Sciatic nerve (tissue), 2 donors: ENCODE data around the gene SPEM1. TPM values are rescaled to one million over a fixed set of nuclear protein-coding genes. Genes with fewer than 3 reads are reported as not detected.
A peak's percentile ranks its signal among the peaks of the same experiment; 100 is the strongest.

Source experiments
- ATAC-seq: fragments of 200-7000 bp; cut with Tn5 transposase; one replicate; pipeline ENCODE4 v1.9.1; 2020; ENCODE audit warnings: mild to moderate bottlenecking, moderate library complexity
- DNase-seq: peaks from one replicate; pipeline ENCODE4 v3.0.0-alpha.2; 2020; ENCODE audit warnings: low spot score
- intact Hi-C: fragments of 100-400 bp; cut with DNase I; formaldehyde crosslinking; loops from one replicate; pipeline ENCODE4 v1.14.2; 2022
- total RNA-seq: library from RNA; stranded (reverse); fragmentation: NEBNext Ultra II Directional; extraction: Animal tissue kit (Norgen Biotek cat#: 25700); gene quantifications from one replicate; pipeline ENCODE4 v1.2.1, GENCODE V29; 2021
- donor health status: DM: no; HTN: no; CAD: no.
- donor health status: DM: no; HTN: no; CAD: no.

SPEM1 gene
- total RNA-seq, 1 donor from 2014 or later = not detected

DNA sequence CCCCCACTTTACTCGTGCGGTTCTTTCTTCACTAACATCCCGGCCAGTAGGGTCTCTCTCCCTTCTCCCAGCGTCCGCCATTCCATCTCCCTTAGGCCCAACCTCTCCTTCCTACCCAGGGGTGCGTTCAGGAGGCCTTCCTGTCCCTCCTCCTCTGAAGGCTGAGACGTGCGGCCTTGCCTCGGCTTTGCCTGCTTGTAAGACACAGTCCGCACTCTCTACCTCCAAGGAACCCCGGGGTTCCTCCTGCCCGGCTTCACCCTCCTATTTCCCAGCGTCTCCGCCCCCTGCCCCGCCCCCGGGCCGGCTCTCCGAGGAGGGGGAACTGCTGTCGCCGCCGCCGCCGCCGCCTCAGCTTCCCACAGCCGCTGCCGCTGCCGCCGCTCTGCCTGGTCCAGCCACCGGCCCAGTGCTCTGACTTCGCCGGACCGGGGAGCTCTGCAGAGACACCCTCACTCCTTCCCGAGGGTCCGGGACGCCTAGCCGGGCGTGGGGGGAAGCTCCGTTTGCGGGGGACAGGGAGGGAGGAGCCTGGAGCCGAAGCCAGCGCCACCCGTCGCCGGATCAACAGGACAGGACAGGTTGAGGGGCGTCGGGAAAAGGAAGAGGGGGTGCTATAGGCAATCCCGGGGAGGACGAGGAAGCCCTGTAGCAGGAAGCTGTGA, 18.0 kb downstream of the SPEM1 start:
- ATAC-seq (peak; percentile 21), DNase-seq (peak; percentile 86)
- intact Hi-C loops = no loop called here

DNA sequence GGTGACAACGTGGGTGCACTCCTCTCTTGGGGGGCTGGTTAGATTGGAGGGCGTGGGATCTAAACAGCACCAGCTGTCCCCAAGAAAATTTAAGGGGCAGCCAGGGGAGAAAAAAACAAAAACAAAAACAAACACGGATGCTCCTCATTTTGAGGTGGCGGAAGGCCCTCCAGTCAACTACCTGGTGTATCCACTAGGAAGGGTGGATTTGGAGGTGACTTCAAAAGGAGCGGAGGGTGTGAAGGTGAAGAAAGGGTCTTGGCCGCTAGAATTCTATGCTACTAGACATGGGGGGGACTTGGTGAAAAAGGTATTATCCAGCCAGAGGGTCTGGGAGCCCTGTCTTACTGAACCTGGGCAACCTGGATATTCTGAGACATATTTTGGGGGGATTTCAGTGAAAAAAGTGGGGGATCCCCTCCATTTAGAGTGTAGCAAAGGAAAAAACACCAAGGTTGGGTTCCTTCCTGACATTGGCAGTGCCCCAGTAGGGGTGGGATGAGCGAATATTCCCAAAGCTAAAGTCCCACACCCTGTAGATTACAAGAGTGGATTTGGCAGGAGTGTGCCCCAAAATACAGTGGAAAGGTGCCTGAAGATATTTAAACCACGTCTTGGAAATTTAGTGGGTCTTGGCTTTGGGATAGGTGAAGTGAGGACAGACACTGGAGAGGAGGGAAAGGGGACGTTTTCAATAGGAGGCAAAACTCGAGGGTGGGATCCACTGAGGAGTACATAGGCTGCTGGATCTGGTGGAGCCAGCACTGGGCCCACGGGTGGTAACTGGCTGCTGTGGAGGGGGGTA, 18.7 kb downstream of the SPEM1 start:
- ATAC-seq (no peak), DNase-seq (no peak)
- intact Hi-C loops = no loop called here

DNA sequence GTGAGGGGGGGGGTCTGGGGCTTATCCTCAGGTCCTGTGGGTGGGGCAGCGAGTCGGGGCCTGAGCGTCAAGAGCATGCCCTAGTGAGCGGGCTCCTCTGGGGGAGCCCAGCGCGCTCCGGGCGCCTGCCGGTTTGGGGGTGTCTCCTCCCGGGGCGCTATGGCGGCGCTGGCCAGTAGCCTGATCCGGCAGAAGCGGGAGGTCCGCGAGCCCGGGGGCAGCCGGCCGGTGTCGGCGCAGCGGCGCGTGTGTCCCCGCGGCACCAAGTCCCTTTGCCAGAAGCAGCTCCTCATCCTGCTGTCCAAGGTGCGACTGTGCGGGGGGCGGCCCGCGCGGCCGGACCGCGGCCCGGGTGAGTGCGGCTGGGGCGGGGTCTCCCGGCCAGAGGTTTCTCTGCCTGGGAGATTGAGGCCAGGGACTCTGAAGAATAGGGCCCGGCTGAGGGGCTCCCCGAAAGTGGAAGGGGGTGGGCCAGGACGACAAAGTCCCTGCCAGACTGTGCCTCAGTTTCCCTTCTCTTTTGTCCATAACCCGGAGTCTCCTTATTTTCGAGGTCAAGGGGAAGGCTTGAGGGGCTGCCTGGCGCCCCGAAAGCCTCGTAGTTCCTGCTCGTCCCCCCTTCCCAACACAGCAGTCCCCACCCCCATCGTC, 19.5 kb downstream of the SPEM1 start, which contains the start of gene FGF11:
TSS of gene FGF11 (plus strand) at position 51 of the 651 bp plus-strand sequence. CDS start at position 160, 109 bp downstream.
- ATAC-seq (no peak), DNase-seq (no peak)
- intact Hi-C loops = no loop called here

DNA sequence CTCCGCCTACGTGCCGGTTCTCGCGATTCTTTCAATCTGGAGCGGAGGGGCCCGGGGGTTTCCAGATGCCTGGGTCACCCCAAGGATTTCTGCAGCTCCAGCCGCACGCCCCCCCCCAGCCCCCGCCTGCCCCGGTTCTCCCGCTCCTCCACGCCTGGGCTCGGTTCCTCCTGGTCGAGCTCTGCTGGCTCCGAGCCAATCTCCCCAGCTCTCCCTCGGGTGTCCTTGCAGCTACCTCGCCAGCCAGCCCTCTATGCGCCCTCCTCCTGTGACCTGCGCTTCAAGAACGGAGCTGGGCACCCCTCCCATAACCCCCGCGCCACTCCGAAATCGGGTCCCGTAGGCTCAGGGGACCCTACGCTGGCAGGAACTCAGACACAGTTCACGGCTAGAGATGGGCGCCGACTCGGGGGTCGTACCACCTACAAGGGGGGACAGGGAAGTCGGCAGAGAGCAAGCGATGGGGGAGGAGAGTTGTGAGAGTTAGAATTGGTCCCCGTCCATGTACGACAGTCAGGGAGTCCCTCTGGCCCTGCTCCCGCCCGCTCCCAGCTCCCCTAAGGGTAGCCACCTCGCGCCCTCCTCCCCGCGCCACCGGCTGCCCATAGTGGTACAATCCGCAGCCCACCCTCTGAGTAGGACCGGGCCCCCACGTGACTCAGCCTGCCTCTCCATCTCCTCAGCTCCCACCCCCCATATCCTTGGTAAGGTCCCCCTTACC, 20.1 kb downstream of the SPEM1 start:
- DNase-seq (peak; percentile 79), ATAC-seq (no peak)
- intact Hi-C loops = no loop called here

DNA sequence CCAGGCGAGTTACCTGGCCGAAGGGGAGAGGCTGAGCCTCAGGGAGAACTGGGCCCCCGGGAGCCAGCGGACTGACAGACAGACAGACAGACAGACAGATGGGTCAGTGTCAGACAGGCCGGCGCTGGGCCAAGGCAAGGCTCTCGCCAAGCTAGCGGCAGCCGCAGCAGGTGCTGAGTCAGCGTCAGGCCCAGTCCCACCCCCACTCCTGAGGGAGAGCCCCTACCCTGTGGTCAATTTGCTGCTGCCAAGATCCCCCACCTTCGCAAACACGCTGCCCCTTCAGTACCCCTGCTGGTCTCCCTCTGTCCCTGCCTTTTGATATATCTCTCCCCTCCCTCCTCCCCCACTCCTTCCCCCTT, 20.7 kb downstream of the SPEM1 start:
- ATAC-seq = no peak
- intact Hi-C loops = no loop called here
- DNase-seq = no peak

DNA sequence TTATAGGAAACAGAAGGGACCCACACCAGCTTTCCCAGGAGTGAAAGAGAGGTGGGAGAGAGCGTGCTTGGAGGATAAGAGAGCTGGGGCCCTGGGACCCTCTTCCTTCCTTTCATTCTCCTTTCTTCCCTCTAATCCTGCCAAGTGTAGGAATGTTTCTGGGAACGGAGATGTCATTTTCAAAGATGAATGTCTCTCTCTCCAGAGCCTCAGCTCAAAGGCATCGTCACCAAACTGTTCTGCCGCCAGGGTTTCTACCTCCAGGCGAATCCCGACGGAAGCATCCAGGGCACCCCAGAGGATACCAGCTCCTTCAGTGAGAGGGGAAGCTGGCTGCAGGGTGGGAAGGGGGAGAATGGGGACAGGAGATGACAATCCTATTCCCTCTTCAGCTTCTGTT, 21.1 kb downstream of the SPEM1 start:
- ATAC-seq = no peak
- DNase-seq = no peak
- intact Hi-C loops = no loop called here

DNA sequence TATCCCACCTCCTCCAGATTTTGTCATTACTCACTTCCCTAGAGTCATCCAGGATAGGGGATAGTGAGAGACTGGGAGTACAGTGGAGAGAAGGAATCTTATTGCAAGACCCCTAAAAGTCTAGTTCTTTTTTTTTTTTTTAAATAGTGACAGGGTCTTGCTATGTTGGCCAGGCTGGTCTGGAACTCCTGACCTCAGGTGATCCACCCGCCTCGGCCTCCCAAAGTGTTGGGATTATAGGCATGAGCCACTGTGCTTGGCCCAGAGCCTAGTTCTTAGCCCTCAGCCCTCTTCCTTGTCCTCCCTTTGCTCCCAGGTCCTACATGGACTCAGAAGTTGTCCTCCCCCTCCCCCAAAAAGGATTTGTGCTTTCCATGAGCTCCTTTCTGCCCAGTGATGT, 22.0 kb downstream of the SPEM1 start:
- intact Hi-C loops = no loop called here
- ATAC-seq = no peak
- no peak for DNase-seq

DNA sequence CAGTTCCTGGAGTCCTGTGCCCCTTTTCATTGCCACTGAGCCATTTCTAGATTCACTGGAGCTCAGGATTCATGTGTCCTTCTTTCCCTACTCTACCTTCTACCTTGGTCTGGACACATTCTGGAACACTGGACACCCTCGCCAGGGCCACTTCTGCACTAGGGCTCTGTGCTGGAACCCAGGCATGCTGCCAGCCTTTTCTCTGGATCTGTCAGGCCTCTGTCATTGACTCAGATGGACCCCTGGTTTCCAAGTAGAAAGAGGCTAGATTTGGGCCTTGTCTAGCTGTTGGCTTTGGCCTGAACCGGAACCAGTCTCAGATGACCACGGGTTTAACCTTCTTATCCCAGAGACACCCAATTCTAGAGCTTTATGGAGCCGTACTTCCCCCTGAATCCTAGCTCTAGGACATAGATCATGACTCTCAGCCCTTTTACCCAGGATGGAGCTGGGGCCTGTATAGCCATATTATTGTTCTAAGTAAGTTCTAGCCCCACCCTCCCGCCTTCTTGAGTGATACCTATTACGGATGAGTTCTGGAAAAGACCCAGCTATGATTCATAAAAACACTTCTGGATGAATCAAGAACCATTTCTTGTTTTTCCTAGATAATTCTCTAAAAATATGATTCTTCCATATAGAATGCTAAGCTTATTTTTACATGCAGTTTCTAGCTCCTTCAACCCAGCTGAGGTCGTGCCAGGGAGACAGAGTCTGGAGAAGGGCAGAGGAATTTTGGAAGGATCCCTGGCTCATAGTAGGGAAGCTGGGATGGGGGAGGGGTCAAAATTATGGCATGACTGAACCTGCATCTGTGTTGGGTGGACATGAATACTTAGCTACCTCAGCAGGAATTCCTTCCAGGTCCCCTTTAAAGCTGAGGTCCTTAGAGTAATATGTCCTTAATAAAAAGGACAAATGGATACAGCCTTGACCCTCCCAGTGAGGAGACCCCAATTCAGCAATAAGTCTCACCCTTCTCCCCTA, 23.7 kb downstream of the SPEM1 start:
- intact Hi-C loops = no loop called here
- ATAC-seq = no peak

DNA sequence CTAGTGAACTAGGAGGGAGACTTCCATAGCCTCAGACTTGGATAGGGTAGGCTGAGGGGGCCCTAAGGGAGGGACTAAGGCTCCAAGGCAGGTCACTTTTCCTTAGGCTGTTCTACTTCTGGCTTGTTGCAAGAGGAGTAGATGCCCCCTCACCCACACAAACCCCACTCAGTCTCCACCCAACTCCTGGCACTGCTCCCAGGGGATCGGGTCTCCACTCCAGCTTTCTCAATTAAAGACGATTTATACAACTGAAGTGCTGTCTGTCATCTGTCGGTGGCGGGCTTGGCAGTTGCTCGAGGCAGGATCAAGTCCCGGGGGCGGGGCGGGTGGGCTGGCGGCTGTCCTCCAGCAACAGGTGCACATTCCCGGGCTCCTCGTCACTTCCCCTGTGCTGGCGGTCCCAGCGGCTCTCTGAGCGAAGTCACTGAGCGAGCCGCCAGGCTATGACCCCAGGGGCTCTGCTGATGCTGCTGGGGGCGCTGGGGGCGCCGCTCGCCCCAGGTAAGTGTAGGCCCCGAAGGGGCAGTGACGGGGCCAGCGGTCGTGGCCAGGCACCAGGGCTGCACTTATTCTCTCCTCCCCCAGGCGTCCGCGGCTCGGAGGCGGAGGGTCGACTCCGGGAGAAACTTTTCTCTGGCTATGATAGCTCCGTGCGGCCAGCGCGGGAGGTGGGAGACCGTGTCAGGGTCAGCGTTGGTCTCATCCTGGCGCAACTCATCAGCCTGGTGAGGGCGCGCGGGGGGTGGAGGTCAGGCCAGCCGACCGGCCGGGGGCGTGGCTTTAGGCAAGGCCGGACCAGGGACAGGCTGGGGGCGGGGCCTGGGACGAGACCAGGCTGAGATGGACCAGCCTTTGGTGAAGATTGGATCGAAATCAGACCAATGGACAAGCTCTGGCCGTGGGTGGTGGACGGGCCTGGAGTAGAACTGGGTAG, 24.8 kb downstream of the SPEM1 start, which contains the start of gene CHRNB1:
TSS of gene CHRNB1 (plus strand) at position 380 of the 937 bp plus-strand sequence. CDS start at position 447, 67 bp downstream.
- DNase-seq = peak; percentile 81
- ATAC-seq = peak; percentile 86
- intact Hi-C loops = no loop called here

More for the DNA sequence above, 23.7 kb downstream of the SPEM1 start:
- no peak for DNase-seq

DNA sequence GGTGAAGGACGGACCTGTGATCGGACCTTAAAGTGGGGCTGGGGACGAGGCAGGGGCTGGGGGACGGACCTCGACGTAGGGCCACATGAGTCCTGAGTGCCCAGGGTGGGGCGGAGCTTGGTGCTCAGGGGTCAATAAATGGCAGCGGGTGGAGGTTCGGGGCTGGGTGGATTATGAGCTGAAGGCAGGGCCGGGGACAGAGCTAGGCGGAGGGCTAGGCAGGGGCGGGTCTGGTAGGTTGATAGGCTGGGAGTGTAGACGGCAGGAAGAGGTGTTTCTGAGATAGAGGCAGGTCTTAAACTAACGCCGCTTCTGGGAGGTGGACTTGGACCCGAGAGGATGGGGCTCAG, 25.5 kb downstream of the SPEM1 start:
- peak; percentile 54 for ATAC-seq
- intact Hi-C loops = no loop called here
- no peak for DNase-seq

DNA sequence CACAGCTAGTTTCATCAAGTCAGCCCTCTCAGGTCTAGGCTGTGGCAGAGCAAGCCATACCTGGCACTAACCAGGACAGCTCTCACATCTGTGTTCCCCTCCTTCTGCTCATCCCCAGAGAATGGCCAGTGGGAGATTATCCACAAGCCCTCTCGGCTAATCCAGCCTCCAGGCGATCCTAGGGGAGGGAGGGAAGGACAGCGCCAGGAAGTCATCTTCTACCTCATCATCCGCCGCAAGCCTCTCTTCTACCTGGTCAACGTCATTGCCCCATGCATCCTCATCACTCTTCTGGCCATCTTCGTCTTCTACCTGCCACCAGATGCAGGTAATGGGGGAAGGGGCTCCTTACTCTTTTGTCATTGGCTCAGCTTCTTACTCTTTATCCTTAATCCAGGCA, 28.3 kb downstream of the SPEM1 start:
- DNase-seq = no peak
- intact Hi-C loops = no loop called here
- no peak for ATAC-seq

DNA sequence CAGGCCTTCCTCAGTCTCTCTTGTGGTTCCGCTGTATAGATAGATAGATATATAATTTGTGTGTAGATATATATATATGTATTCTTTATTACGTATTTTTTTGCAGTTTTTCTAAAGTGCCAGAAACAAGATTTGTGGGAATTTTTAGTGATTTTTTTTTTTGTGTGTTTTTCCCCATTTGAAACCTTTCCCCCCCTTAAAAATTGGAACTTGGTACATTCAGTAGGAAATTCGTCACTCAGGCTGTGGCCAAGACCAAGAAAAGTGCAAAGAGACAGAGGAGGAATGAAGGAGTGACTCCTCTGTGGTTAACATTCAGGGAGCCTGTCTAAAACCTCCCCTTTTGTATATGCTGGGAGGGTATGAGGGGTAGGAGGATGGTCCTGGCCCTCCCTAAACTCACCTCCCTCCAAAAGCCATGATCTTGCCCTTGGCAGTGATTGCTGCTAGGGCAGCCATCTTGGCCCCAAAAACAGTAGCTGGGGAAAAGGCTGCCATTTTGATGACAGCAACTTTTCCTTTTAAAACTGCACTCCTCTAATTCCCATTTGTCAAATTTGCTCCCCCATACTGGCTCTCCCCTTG, 39.9 kb downstream of the SPEM1 start:
- DNase-seq (no peak), ATAC-seq (no peak)
- intact Hi-C loops = no loop called here

DNA sequence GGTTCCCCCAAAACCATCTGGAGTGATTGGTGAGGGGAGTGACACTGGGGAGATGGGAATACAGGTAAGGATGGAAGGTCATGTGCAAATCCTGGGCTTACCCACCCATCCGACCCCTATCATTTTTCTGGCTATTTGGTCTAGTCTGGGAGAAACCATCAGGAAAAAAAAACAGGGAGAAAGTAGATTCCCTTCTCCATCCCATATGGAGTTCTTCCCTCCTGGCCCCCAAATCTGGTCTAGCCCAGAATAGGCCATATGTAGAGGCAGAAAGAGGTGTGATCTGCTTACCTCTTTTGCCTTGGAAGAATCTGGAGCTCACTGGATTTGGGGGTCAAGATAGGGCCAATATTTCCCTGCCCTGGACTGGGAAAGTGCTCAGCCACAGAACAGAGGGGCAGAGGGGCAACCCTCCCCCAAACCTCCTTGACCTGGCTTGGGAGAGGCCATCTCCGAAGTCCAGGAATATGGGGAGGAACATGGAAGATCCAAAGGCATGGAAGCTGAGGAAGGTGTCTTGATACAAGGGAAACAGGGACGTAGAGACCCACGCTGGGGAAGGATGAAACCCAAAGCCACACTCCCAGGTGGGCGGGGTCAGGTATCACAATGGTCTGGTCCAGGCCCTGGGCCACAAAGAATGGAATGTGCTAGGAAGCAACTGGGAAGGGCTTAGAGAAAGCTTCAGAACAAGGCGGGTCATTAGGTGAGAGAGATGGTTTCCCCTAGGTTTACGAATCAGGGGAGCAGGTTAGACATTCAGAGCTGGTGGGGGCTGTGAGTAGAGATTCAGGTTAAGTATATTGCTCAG, 40.9 kb downstream of the SPEM1 start:
- intact Hi-C loops = no loop called here
- ATAC-seq (peak; percentile 9), DNase-seq (no peak)

DNA sequence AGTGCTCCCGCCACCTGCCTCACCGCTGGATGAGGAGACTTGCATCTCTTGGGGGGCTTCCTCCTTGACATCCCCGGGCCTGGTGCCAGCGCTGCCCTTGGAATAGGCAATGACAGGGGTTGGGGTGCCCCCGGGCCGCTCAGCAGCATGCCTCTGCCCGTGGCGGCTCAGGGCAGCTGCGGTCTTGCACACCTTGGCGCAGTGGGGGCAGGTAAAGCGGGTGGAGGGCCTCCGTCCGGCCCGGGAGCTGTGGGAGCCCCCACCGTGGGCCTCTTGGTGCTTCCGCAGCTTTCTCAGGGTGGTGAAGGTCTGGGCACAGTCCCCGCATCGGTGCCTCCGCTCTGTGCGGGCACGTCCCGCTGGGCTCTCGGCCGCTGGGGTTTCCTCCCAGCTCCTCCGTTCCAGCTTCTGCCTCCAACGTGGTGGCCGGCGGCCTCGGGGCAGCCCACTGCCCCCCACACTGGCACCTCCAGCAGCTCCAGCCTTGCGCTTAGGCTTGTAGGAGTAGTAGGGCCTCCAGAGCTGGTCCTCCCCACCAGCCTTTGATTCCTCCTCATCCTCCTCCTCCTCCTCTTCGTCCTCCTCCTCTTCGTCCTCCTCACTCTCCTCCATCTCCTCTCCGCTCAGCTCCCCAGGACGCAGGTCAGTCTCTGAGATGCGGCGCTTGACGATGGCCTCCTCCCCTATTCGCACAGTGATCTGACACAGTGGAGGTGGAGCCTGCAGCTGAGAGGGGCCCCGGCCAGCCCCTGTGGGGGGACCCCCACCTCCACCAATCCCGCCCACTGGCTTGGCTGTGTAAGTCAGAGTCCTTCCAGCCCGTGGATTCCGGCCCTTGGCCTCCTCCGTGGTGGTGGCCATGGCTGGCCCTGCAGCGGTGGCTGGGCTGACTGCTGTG, 42.6 kb downstream of the SPEM1 start:
- intact Hi-C loops = no loop called here
- no peak for DNase-seq
- ATAC-seq = peak; percentile 16

DNA sequence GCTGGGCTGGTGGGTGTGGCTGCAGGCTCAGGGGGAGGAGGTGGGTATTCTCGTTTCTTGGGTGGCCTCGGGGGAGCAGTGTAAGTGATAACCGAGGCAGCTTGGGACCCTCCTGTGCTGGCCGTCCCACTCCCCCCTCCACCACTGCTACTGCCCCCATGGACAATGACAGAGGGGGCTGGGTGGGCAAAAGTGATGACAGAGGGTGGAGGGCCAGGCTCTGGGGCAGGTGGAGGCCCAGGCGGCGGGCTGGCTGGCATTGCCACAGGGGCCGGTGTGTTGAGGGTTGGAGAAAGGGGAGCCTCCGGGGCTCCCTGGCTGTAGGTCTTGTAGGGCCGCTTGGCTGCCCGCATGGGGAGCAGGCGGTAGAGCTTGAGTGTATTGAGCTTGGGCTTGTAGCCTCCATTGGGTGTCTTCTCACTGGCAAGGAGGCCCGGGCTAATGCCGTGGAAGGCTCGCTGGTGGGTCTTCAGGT, 43.3 kb downstream of the SPEM1 start:
- no peak for DNase-seq
- intact Hi-C loops = no loop called here

More for the DNA sequence above, 43.3 kb downstream of the SPEM1 start:
- peak; percentile 3 for ATAC-seq
